HepG2 (cell line): ENCODE results near the gene PSRC1. TPM values are rescaled to one million over a fixed set of nuclear protein-coding genes. Genes with fewer than 3 reads are reported as not detected.

ENCODE experiments used
- KDM2A ChIP-seq: sonication (generic); formaldehyde crosslinking; IDR thresholded peaks from 2 replicates; pipeline ENCODE4 v1.4.0; 2020; ENCODE audit warnings: low read depth, missing genetic modification reagents, borderline replicate concordance
- MAFK ChIP-seq, 2 experiments: IDR thresholded peaks in 1 of 2; conservative IDR thresholded peaks in 1 of 2; 2 replicates each; pipeline ENCODE4 v1.6.1; 2011; ENCODE audit warnings: improper control_type of control experiment in 2 of 2, low read length in 2 of 2
- MBD4 ChIP-seq: IDR thresholded peaks from 2 replicates; pipeline ENCODE4 v1.6.1; 2012; ENCODE audit warnings: low read length, inconsistent platforms, borderline replicate concordance
- NFYC ChIP-seq: IDR thresholded peaks from 2 replicates; pipeline ENCODE4 v1.6.1; 2016; ENCODE audit warnings: missing genetic modification reagents, missing compliant biosample characterization
- RBM39 ChIP-seq: fragments of 200-400 bp; formaldehyde crosslinking; IDR thresholded peaks from one replicate; pipeline ENCODE4 v1.6.1; 2018; ENCODE audit warnings: antibody characterized with exemption, mild to moderate bottlenecking, low read depth, low read length; ENCODE audit not compliant: poor library complexity, severe bottlenecking
- ZBTB7A ChIP-seq: sonication (generic); formaldehyde crosslinking; IDR thresholded peaks from 2 replicates; pipeline ENCODE4 v1.8.0; 2022; ENCODE audit warnings: mild to moderate bottlenecking, missing genetic modification reagents
- ZNF329 ChIP-seq: sonication (generic); formaldehyde crosslinking; IDR thresholded peaks from 2 replicates; pipeline ENCODE4 v1.9.0; 2021; ENCODE audit warnings: low read depth, mild to moderate bottlenecking, missing genetic modification reagents
- ZNF33B ChIP-seq: sonication (generic); formaldehyde crosslinking; IDR thresholded peaks from 2 replicates; pipeline ENCODE4 v1.5.1; 2020; ENCODE audit warnings: mild to moderate bottlenecking, missing genetic modification reagents
- ZNF552 ChIP-seq: sonication (generic); formaldehyde crosslinking; IDR thresholded peaks from 2 replicates; pipeline ENCODE4 v1.9.0; 2022; ENCODE audit warnings: missing genetic modification reagents, mild to moderate bottlenecking, borderline replicate concordance
- polyA plus RNA-seq, 8 experiments: library from polyadenylated mRNA; depleted of rRNA in 3 of 8; stranded (reverse) in 7 of 8; unstranded in 1 of 8; fragments of >200 nt; fragmentation: Illumina TruSeq in 4 of 8; extraction: Trizol in 4 of 8; gene quantifications; 2 replicates each; pipeline versions ENCODE4 v1.2.1 to v1.2.3, GENCODE V29; 2011 to 2016; ENCODE audit warnings: low read depth in 4 of 8, missing spikeins in 1 of 8, mixed read lengths in 1 of 8; ENCODE audit not compliant: insufficient read depth in 1 of 8
- total RNA-seq, 5 experiments: library from RNA; depleted of rRNA; stranded (reverse); fragments of >200 nt; fragmentation: Illumina TruSeq; extraction: Trizol; gene quantifications; 2 replicates each; pipeline ENCODE4 v1.2.3, GENCODE V29; 2016; ENCODE audit warnings: low read depth in 1 of 5
- TF ChIP-seq, protein P1 (sequence below): sonication (generic); formaldehyde crosslinking; IDR thresholded peaks from 2 replicates; pipeline ENCODE4 v1.4.0; 2020; ENCODE audit warnings: mild to moderate bottlenecking, missing genetic modification reagents
- TF ChIP-seq, protein P2 (sequence below): sonication (generic); formaldehyde crosslinking; conservative IDR thresholded peaks from 2 replicates; pipeline ENCODE4 v1.4.0; 2020; ENCODE audit warnings: missing genetic modification reagents
- TF ChIP-seq, protein P3 (sequence below): sonication (generic); formaldehyde crosslinking; conservative IDR thresholded peaks from 2 replicates; pipeline ENCODE4 v1.5.0; 2020; ENCODE audit warnings: missing genetic modification reagents
- TF ChIP-seq, protein P4 (sequence below): sonication (generic); formaldehyde crosslinking; IDR thresholded peaks from 2 replicates; pipeline ENCODE4 v1.4.0; 2020; ENCODE audit warnings: low read depth, missing genetic modification reagents
- TF ChIP-seq, protein P5 (sequence below): IDR thresholded peaks from 2 replicates; pipeline ENCODE4 v1.6.1; 2012; ENCODE audit warnings: inconsistent platforms
- TF ChIP-seq, protein P6 (sequence below): sonication (generic); formaldehyde crosslinking; IDR thresholded peaks from 2 replicates; pipeline ENCODE4 v1.4.0; 2020; ENCODE audit warnings: missing genetic modification reagents, borderline replicate concordance

Gene PSRC1
- total and polyA plus RNA-seq, 2 of the 13 experiments (the other 11 are each of a cell fraction or from before 2014, with no cell fraction given): 28.6 to 30.3 TPM

DNA sequence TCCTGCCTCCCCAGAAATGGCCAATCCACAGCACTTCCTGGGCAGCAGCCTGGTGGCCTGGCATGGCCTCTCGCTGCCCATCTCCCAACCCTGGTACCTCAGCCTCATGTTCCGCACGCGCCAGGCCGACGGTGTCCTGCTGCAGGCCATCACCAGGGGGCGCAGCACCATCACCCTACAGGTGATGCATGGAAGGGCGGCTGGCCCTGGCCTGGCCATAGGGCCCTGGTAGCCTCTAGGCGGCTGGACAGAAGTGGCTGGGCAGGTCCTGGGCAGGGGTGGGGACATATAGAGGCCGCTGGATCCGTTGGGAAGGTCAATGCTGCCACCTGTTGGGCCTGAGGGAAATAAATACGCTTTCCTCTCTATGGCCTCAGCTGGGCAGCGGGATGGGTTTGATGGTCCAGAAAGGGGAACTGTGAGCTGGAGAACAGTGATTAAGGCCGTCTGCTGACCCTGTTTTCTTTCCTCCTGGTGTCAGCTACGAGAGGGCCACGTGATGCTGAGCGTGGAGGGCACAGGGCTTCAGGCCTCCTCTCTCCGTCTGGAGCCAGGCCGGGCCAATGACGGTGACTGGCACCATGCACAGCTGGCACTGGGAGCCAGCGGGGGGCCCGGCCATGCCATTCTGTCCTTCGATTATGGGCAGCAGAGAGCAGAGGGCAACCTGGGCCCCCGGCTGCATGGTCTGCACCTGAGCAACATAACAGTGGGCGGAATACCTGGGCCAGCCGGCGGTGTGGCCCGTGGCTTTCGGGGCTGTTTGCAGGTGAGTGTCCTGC, 19.2 kb downstream of the PSRC1 start (continued):
- TF ChIP-seq RBM39: peak; percentile 96
- peak; percentile 45; the same call in 1 of the 2 replicates for TF ChIP-seq ZNF33B (CRISPR knock-in tag)
- TF ChIP-seq ZNF552 (CRISPR knock-in tag): no peak
- TF ChIP-seq, protein P1, sequence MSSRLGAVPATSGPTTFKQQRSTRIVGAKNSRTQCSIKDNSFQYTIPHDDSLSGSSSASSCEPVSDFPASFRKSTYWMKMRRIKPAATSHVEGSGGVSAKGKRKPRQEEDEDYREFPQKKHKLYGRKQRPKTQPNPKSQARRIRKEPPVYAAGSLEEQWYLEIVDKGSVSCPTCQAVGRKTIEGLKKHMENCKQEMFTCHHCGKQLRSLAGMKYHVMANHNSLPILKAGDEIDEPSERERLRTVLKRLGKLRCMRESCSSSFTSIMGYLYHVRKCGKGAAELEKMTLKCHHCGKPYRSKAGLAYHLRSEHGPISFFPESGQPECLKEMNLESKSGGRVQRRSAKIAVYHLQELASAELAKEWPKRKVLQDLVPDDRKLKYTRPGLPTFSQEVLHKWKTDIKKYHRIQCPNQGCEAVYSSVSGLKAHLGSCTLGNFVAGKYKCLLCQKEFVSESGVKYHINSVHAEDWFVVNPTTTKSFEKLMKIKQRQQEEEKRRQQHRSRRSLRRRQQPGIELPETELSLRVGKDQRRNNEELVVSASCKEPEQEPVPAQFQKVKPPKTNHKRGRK: no peak
- TF ChIP-seq, protein P2, sequence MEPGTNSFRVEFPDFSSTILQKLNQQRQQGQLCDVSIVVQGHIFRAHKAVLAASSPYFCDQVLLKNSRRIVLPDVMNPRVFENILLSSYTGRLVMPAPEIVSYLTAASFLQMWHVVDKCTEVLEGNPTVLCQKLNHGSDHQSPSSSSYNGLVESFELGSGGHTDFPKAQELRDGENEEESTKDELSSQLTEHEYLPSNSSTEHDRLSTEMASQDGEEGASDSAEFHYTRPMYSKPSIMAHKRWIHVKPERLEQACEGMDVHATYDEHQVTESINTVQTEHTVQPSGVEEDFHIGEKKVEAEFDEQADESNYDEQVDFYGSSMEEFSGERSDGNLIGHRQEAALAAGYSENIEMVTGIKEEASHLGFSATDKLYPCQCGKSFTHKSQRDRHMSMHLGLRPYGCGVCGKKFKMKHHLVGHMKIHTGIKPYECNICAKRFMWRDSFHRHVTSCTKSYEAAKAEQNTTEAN (CRISPR knock-in tag): no peak
- TF ChIP-seq, protein P3, sequence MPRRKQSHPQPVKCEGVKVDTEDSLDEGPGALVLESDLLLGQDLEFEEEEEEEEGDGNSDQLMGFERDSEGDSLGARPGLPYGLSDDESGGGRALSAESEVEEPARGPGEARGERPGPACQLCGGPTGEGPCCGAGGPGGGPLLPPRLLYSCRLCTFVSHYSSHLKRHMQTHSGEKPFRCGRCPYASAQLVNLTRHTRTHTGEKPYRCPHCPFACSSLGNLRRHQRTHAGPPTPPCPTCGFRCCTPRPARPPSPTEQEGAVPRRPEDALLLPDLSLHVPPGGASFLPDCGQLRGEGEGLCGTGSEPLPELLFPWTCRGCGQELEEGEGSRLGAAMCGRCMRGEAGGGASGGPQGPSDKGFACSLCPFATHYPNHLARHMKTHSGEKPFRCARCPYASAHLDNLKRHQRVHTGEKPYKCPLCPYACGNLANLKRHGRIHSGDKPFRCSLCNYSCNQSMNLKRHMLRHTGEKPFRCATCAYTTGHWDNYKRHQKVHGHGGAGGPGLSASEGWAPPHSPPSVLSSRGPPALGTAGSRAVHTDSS: no peak
- TF ChIP-seq, protein P4, sequence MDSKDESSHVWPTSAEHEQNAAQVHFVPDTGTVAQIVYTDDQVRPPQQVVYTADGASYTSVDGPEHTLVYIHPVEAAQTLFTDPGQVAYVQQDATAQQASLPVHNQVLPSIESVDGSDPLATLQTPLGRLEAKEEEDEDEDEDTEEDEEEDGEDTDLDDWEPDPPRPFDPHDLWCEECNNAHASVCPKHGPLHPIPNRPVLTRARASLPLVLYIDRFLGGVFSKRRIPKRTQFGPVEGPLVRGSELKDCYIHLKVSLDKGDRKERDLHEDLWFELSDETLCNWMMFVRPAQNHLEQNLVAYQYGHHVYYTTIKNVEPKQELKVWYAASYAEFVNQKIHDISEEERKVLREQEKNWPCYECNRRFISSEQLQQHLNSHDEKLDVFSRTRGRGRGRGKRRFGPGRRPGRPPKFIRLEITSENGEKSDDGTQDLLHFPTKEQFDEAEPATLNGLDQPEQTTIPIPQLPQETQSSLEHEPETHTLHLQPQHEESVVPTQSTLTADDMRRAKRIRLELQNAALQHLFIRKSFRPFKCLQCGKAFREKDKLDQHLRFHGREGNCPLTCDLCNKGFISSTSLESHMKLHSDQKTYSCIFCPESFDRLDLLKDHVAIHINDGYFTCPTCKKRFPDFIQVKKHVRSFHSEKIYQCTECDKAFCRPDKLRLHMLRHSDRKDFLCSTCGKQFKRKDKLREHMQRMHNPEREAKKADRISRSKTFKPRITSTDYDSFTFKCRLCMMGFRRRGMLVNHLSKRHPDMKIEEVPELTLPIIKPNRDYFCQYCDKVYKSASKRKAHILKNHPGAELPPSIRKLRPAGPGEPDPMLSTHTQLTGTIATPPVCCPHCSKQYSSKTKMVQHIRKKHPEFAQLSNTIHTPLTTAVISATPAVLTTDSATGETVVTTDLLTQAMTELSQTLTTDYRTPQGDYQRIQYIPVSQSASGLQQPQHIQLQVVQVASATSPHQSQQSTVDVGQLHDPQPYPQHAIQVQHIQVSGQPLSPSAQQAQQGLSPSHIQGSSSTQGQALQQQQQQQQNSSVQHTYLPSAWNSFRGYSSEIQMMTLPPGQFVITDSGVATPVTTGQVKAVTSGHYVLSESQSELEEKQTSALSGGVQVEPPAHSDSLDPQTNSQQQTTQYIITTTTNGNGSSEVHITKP (CRISPR knock-in tag): 0 out of 2 replicates have a peak, but pooled peaks have one; percentile 23
- no peak for TF ChIP-seq MBD4
- no peak for TF ChIP-seq ZBTB7A
- peak; percentile 93 for TF ChIP-seq KDM2A (CRISPR knock-in tag)
- TF ChIP-seq, protein P5, sequence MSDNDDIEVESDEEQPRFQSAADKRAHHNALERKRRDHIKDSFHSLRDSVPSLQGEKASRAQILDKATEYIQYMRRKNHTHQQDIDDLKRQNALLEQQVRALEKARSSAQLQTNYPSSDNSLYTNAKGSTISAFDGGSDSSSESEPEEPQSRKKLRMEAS: peak; percentile 93
- 0 out of 2 replicates have a peak, but pooled peaks have one; percentile 36 for TF ChIP-seq ZNF329 (CRISPR knock-in tag)
- no peak for TF ChIP-seq MAFK (conservative IDR thresholded peaks at IDR 0.05 in 1 of 2, IDR thresholded peaks at IDR 0.05 in 1 of 2; ENCODE audit: low read length in 2 of 2)
- TF ChIP-seq, protein P6, sequence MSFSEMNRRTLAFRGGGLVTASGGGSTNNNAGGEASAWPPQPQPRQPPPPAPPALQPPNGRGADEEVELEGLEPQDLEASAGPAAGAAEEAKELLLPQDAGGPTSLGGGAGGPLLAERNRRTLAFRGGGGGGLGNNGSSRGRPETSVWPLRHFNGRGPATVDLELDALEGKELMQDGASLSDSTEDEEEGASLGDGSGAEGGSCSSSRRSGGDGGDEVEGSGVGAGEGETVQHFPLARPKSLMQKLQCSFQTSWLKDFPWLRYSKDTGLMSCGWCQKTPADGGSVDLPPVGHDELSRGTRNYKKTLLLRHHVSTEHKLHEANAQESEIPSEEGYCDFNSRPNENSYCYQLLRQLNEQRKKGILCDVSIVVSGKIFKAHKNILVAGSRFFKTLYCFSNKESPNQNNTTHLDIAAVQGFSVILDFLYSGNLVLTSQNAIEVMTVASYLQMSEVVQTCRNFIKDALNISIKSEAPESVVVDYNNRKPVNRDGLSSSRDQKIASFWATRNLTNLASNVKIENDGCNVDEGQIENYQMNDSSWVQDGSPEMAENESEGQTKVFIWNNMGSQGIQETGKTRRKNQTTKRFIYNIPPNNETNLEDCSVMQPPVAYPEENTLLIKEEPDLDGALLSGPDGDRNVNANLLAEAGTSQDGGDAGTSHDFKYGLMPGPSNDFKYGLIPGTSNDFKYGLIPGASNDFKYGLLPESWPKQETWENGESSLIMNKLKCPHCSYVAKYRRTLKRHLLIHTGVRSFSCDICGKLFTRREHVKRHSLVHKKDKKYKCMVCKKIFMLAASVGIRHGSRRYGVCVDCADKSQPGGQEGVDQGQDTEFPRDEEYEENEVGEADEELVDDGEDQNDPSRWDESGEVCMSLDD (CRISPR knock-in tag): no peak
- peak; percentile 61; the same call in 1 of the 2 replicates for TF ChIP-seq NFYC (CRISPR knock-in tag)
